Measurements from ENCODE around the gene RPP25.
"Not testable (repeated sequence)": the region's sequence is repeated elsewhere in the genome, so short reads cannot be mapped to it uniquely, and the experiment has no call there.

RPP25 gene

DNA sequence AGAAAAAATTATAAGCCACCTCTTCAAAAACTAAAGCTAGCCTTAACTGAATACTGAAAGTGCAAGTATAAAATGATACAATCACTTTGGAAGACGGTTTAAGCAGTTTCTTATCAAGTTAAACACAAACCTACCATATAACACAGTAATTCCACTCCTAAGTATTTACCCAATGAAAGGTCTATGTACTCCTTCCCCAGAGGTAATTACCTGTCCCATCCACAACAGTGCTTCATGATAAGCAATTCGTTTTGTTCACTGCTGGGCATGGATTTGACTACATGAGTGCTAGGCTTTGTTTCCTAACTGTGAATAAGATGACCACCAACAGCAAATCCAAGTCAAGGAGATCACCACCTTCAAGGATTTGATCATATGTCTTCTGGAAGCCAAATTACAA is 23.0 kb downstream of the RPP25 start:
- Histone ChIP-seq H3K4me3 (ENCODE audit: low read depth in 1 of 2, low read length in 2 of 2) (peak overlapping the region; percentile 0 to 54), H3K27ac (ENCODE audit: low read depth, low read length) (peak overlapping the region; percentile 31), H3K36me3 (ENCODE audit: control insufficient read depth in 1 of 2, insufficient read depth in 2 of 2, low read length in 2 of 2) (peaks cover 8 to 21% of the 10 kb centered on the region in 2 donors), H3K9ac (ENCODE audit: low read depth in 1 of 2, low read length in 2 of 2) (peak overlapping the region in 1 of 2 donors; percentile 35), H3K27me3 (ENCODE audit: control insufficient read depth in 1 of 2, insufficient read depth in 2 of 2, low read length in 2 of 2) (no peaks in the 10 kb centered on the region), H3K9me3 (ENCODE audit: control insufficient read depth in 1 of 2, low read length in 2 of 2) (no peaks in the 10 kb centered on the region), H3K4me1 (ENCODE audit: control insufficient read depth in 1 of 2, insufficient read depth in 2 of 2, low read length in 2 of 2) (peaks cover 13 to 38% of the 10 kb centered on the region in 2 donors)

DNA sequence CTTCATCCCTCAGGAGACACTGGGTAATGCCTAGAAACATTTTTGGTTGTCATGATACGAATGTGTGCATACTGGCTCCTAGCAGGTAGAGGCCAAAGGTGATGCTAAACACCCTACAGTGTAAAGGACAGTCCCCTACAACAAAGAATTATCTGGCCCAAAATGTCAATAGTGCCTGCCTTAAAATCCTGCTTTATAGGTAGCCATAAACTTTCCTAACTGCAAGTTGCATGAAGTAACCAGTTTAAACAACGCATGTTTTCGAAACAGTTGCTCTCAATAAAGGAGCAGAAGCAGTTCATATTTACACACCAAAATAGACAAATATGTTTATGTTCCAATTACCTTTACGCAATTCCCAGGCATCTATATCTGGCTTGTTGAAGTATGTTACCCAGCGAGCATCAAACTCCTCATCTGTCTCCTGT is 27.8 kb downstream of the RPP25 start:
- H3K4me3 ChIP-seq (ENCODE audit: low read depth in 1 of 2, low read length in 2 of 2), result no peak overlapping the region
- H3K27ac ChIP-seq (ENCODE audit: low read depth, low read length), result no peak overlapping the region
- peaks cover 25 to 64% of the 10 kb centered on the region in 2 donors for H3K36me3 ChIP-seq (ENCODE audit: control insufficient read depth in 1 of 2, insufficient read depth in 2 of 2, low read length in 2 of 2)

DNA sequence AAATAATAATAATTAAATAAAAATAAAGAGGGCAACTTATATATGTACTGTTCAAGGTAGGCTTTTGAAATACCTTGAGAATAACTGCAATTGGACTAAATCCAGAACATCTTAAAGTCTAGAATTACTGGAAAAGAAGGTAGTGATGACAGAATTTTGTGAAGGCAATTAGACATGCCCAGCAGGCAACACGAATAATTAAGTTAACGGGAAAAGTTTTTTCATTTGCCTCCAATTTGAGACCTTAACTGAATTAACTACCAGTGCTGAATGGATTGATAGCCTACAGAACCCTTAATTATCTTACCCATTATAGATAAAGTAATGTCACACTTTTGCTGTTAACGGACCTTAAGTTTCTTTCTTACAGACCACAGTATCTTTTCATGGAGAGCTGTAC is 32.0 kb downstream of the RPP25 start:
- Histone ChIP-seq H3K9ac (ENCODE audit: low read depth in 1 of 2, low read length in 2 of 2) (no peak overlapping the region), H3K9me3 (ENCODE audit: control insufficient read depth in 1 of 2, low read length in 2 of 2) (no peaks in the 10 kb centered on the region), H3K36me3 (ENCODE audit: control insufficient read depth in 1 of 2, insufficient read depth in 2 of 2, low read length in 2 of 2) (peaks cover 30 to 89% of the 10 kb centered on the region in 2 donors), H3K4me3 (ENCODE audit: low read depth in 1 of 2, low read length in 2 of 2) (no peak overlapping the region), H3K27me3 (ENCODE audit: control insufficient read depth in 1 of 2, insufficient read depth in 2 of 2, low read length in 2 of 2) (no peaks in the 10 kb centered on the region), H3K27ac (ENCODE audit: low read depth, low read length) (no peak overlapping the region), H3K4me1 (ENCODE audit: control insufficient read depth in 1 of 2, insufficient read depth in 2 of 2, low read length in 2 of 2) (no peaks in the 10 kb centered on the region)

More for the DNA sequence above, 27.8 kb downstream of the RPP25 start:
- Histone ChIP-seq H3K9me3 (ENCODE audit: control insufficient read depth in 1 of 2, low read length in 2 of 2) (no peaks in the 10 kb centered on the region), H3K9ac (ENCODE audit: low read depth in 1 of 2, low read length in 2 of 2) (no peak overlapping the region), H3K4me1 (ENCODE audit: control insufficient read depth in 1 of 2, insufficient read depth in 2 of 2, low read length in 2 of 2) (peaks cover 4 to 17% of the 10 kb centered on the region in 2 donors), H3K27me3 (ENCODE audit: control insufficient read depth in 1 of 2, insufficient read depth in 2 of 2, low read length in 2 of 2) (no peaks in the 10 kb centered on the region)

DNA sequence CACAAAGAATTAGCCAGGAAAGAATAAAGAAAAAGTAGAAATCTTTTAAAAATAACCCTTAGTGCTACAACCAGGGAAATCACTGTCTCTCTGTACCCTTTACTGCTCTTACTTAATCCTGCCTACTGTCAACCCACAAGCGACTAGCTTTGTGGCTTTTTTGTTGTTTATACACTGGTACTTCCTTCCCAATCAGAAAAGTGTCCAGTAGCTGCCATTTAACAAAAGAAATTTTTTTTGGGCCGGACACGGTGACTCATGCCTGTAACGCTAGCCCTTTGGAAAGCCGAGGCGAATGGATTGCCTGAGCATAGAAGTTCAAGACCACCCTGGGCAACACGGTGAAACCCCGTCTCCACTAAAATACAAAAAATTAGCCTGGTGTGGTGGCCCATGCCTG is 36.1 kb downstream of the RPP25 start:
- no peaks in the 10 kb centered on the region for H3K27me3 ChIP-seq (ENCODE audit: control insufficient read depth in 1 of 2, insufficient read depth in 2 of 2, low read length in 2 of 2)
- H3K27ac ChIP-seq (ENCODE audit: low read depth, low read length), result no peak overlapping the region
- no peak overlapping the region for H3K4me3 ChIP-seq (ENCODE audit: low read depth in 1 of 2, low read length in 2 of 2)
- H3K4me1 ChIP-seq (ENCODE audit: control insufficient read depth in 1 of 2, insufficient read depth in 2 of 2, low read length in 2 of 2), result no peaks in the 10 kb centered on the region
- H3K9ac ChIP-seq (ENCODE audit: low read depth in 1 of 2, low read length in 2 of 2), result no peak overlapping the region
- no peaks in the 10 kb centered on the region for H3K9me3 ChIP-seq (ENCODE audit: control insufficient read depth in 1 of 2, low read length in 2 of 2)
- peaks cover 20 to 83% of the 10 kb centered on the region in 2 donors for H3K36me3 ChIP-seq (ENCODE audit: control insufficient read depth in 1 of 2, insufficient read depth in 2 of 2, low read length in 2 of 2)

DNA sequence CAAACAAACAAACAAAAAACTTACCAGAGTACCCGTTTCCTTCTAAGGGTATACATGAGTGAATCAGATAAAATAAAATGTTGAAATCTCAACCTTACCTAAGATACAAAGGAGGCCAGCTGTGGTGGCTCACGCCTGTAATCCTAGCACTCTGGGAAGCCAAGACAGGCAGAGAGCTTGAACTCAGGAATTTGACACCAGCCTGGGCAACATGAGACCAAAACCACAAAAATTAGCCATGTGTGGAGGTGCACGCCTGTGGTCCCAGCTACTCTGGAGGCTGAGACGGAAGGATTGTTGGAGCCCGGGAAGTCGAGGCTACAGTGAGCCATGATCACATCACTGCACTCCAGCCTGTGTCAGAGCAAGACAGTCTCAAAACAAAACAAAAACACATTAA is 38.9 kb downstream of the RPP25 start:
- no peak overlapping the region for H3K27ac ChIP-seq (ENCODE audit: low read depth, low read length)
- H3K36me3 ChIP-seq (ENCODE audit: control insufficient read depth in 1 of 2, insufficient read depth in 2 of 2, low read length in 2 of 2), result peaks cover 10 to 78% of the 10 kb centered on the region in 2 donors
- no peak overlapping the region for H3K9ac ChIP-seq (ENCODE audit: low read depth in 1 of 2, low read length in 2 of 2)
- no peak overlapping the region for H3K4me3 ChIP-seq (ENCODE audit: low read depth in 1 of 2, low read length in 2 of 2)
- H3K9me3 ChIP-seq (ENCODE audit: control insufficient read depth in 1 of 2, low read length in 2 of 2), result no peaks in the 10 kb centered on the region
- H3K27me3 ChIP-seq (ENCODE audit: control insufficient read depth in 1 of 2, insufficient read depth in 2 of 2, low read length in 2 of 2), result no peaks in the 10 kb centered on the region
- H3K4me1 ChIP-seq (ENCODE audit: control insufficient read depth in 1 of 2, insufficient read depth in 2 of 2, low read length in 2 of 2), result no peaks in the 10 kb centered on the region

DNA sequence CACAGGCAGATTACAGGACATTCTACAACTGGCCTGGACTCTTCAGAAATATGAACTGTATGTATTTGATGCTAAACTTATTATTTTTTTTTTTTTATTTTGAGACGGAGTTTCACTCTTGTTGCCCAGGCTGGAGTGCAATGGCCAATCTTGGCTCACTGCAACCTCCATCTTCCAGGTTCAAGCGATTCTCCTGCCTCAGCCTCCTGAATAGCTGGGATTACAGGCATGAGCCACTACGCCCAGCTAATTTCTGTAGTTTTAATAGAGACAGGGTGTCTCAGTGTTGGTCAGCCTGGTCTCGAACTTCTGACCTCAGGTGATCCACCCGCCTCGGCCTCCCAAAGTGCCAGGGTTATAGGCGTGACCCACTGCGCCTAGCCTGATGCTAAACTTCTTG is 42.8 kb downstream of the RPP25 start:
- not testable (repeated sequence) for H3K27me3 ChIP-seq (ENCODE audit: control insufficient read depth in 1 of 2, insufficient read depth in 2 of 2, low read length in 2 of 2); H3K27ac ChIP-seq (ENCODE audit: low read depth, low read length); H3K4me1 ChIP-seq (ENCODE audit: control insufficient read depth in 1 of 2, insufficient read depth in 2 of 2, low read length in 2 of 2); H3K9me3 ChIP-seq (ENCODE audit: control insufficient read depth in 1 of 2, low read length in 2 of 2); H3K4me3 ChIP-seq (ENCODE audit: low read depth in 1 of 2, low read length in 2 of 2); H3K9ac ChIP-seq (ENCODE audit: low read depth in 1 of 2, low read length in 2 of 2)
- H3K36me3 ChIP-seq (ENCODE audit: control insufficient read depth in 1 of 2, insufficient read depth in 2 of 2, low read length in 2 of 2), result peaks cover 10 to 64% of the 10 kb centered on the region in 2 donors

DNA sequence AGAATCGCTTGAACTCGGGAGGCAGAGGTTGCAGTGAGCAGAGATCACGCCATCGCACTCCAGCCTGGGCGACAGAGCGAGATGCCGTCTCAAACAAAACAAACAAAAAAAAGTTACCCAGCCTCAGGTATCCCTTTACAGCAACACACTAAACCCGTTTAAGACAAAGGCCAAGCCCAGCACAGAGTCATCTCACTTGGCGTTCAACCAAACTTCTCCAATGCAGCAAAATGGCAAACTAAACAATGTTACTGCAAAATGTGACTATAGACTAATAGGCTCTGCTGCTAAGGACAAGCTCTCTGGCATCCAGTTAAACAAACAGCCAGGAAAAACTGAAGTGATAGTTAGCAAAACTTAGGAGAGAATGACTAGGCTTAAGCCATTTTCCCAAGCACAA is 43.5 kb downstream of the RPP25 start:
- H3K4me3 ChIP-seq (ENCODE audit: low read depth in 1 of 2, low read length in 2 of 2), result no peak overlapping the region
- no peaks in the 10 kb centered on the region for H3K27me3 ChIP-seq (ENCODE audit: control insufficient read depth in 1 of 2, insufficient read depth in 2 of 2, low read length in 2 of 2)
- no peaks in the 10 kb centered on the region for H3K9me3 ChIP-seq (ENCODE audit: control insufficient read depth in 1 of 2, low read length in 2 of 2)
- no peaks in the 10 kb centered on the region for H3K4me1 ChIP-seq (ENCODE audit: control insufficient read depth in 1 of 2, insufficient read depth in 2 of 2, low read length in 2 of 2)
- no peak overlapping the region for H3K27ac ChIP-seq (ENCODE audit: low read depth, low read length)
- H3K36me3 ChIP-seq (ENCODE audit: control insufficient read depth in 1 of 2, insufficient read depth in 2 of 2, low read length in 2 of 2), result peaks cover 7 to 56% of the 10 kb centered on the region in 2 donors
- H3K9ac ChIP-seq (ENCODE audit: low read depth in 1 of 2, low read length in 2 of 2), result no peak overlapping the region

DNA sequence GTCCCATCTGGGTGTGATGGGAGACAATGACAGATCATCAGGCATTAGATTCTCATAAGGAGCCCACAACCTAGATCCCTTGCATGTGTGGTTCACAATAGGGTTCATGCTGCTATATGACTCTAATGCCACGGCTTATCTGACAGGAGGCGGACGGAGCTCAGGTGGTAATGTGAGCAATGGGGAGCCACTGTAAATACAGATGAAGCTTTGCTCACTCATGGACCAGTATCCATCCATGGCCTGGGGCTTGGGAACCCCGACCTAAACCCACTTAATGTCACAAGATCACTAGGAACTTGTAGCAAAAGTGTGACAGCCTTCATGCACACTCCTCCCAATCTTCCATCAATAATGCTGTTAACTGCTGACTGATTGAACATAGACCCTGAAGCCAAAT is 47.9 kb downstream of the RPP25 start:
- no peak overlapping the region for H3K4me3 ChIP-seq (ENCODE audit: low read depth in 1 of 2, low read length in 2 of 2)
- H3K36me3 ChIP-seq (ENCODE audit: control insufficient read depth in 1 of 2, insufficient read depth in 2 of 2, low read length in 2 of 2), result peaks cover 10 to 39% of the 10 kb centered on the region in 2 donors
- H3K27ac ChIP-seq (ENCODE audit: low read depth, low read length), result no peak overlapping the region

DNA sequence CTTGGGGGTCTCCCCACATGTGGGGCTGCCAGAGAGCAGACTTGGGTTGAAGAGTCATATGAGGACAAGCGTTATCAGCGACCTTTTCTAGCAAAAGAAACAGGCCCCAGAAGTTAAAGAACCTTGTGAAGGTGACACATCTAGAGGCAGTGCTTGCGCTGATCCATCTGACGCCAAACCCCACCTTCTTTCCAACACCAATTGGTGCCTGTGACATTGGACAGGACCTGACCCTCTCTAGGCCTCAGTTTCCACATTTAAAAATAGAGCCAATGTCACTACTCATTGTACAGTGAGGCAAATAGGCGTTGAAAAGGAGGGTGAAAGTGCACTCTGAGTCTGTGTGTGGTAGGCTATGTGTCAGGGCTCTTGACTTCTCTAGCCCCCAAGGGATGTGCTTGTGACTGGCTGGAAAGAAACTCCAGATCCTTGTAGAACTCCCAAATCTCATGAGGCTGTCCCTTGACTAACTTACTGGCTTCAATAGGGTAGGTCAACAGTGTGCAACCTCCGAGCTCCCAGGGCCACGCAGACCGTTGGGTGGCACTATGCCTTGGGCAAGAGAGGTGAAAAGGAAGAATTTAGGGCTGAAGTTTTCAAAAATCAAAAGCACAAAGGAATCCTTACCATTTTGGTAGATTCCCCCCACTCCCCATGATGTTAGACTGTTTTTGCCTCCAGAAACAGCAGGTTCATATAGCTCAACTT is 49.3 kb downstream of the RPP25 start:
- peaks cover 15 to 19% of the 10 kb centered on the region in 2 donors for H3K4me1 ChIP-seq (ENCODE audit: control insufficient read depth in 1 of 2, insufficient read depth in 2 of 2, low read length in 2 of 2)
- peak overlapping the region; percentile 81 to 83 for H3K9ac ChIP-seq (ENCODE audit: low read depth in 1 of 2, low read length in 2 of 2)
- peak overlapping the region; percentile 22 for H3K27ac ChIP-seq (ENCODE audit: low read depth, low read length)
- H3K36me3 ChIP-seq (ENCODE audit: control insufficient read depth in 1 of 2, insufficient read depth in 2 of 2, low read length in 2 of 2), result peaks cover 17 to 38% of the 10 kb centered on the region in 2 donors
- H3K27me3 ChIP-seq (ENCODE audit: control insufficient read depth in 1 of 2, insufficient read depth in 2 of 2, low read length in 2 of 2), result no peaks in the 10 kb centered on the region
- no peaks in the 10 kb centered on the region for H3K9me3 ChIP-seq (ENCODE audit: control insufficient read depth in 1 of 2, low read length in 2 of 2)
- peak overlapping the region; percentile 72 to 78 for H3K4me3 ChIP-seq (ENCODE audit: low read depth in 1 of 2, low read length in 2 of 2)

More for the DNA sequence above, 47.9 kb downstream of the RPP25 start:
- H3K4me1 ChIP-seq (ENCODE audit: control insufficient read depth in 1 of 2, insufficient read depth in 2 of 2, low read length in 2 of 2), result peaks cover 15 to 19% of the 10 kb centered on the region in 2 donors
- no peaks in the 10 kb centered on the region for H3K9me3 ChIP-seq (ENCODE audit: control insufficient read depth in 1 of 2, low read length in 2 of 2)
- H3K9ac ChIP-seq (ENCODE audit: low read depth in 1 of 2, low read length in 2 of 2), result no peak overlapping the region
- H3K27me3 ChIP-seq (ENCODE audit: control insufficient read depth in 1 of 2, insufficient read depth in 2 of 2, low read length in 2 of 2), result no peaks in the 10 kb centered on the region

DNA sequence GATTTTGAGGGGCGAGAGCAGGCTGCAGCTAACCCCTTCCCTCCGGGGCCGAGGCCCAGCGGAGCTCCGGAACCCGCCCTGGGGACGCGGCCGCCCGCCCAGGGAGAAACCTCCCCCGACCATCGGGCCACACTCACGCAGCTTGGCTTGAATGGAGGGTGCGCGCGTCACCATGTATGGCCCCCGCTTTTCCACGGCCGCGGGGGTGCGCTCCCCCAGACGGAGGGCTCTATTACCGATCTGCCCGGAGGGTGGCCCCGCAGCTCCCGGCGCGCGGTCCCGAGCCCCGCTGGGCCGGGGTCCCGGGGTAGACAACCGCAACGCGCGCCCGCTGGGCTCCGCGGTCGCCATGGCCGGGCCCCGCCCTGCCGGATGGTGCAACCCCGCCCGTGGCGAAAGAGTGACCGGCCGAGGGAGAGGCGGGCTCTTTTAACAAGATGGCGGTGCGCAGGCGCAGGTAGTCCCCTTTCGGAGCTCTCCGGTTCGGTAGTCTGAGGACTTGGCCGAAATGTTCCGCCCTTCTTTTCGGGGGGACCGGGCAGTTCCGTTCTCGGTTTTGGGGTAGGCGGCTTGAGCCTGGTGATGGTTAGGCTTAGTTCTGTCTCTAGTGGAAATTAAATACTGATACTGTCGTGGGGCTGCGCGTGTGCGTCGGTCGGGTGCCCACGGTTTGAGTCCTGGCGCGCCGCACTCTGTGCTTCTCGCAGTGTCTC is 50.0 kb downstream of the RPP25 start, which contains the start of gene FAM219B:
Gene FAM219B, minus strand, starts transcription at position 402 of the 713 bp plus-strand sequence. Its CDS starts 51 bp downstream, at position 351.
- peak within 1 kb of the TSS; percentile 74 for H3K27ac ChIP-seq (ENCODE audit: low read depth, low read length)
- peaks cover 20 to 35% of the 10 kb centered on the region in 2 donors for H3K36me3 ChIP-seq (ENCODE audit: control insufficient read depth in 1 of 2, insufficient read depth in 2 of 2, low read length in 2 of 2)
- peak within 1 kb of the TSS; percentile 81 to 83 for H3K9ac ChIP-seq (ENCODE audit: low read depth in 1 of 2, low read length in 2 of 2)
- peak within 1 kb of the TSS; percentile 72 to 78 for H3K4me3 ChIP-seq (ENCODE audit: low read depth in 1 of 2, low read length in 2 of 2)
- no peaks in the 10 kb centered on the region for H3K27me3 ChIP-seq (ENCODE audit: control insufficient read depth in 1 of 2, insufficient read depth in 2 of 2, low read length in 2 of 2)
- H3K9me3 ChIP-seq (ENCODE audit: control insufficient read depth in 1 of 2, low read length in 2 of 2), result no peaks in the 10 kb centered on the region
- peaks cover 19 to 22% of the 10 kb centered on the region in 2 donors for H3K4me1 ChIP-seq (ENCODE audit: control insufficient read depth in 1 of 2, insufficient read depth in 2 of 2, low read length in 2 of 2)
